ENCODE measurements around the gene PRPF8. TPM values are rescaled to one million over a fixed set of nuclear protein-coding genes. Genes with fewer than 3 reads are reported as not detected.
A peak's percentile ranks its signal among the peaks of the same experiment; 100 is the strongest.

Gene PRPF8
- total and polyA plus RNA-seq, 2 experiments from 2014 or later, result 178 to 246 TPM

- H3K4me1 Mint-ChIP-seq, result peaks cover 24% of the 10 kb centered on the region
- no peaks in the 10 kb centered on the region; the same call in 2 of the 3 replicates for H3K36me3 Mint-ChIP-seq (ENCODE audit: low read depth)
- Histone ChIP-seq H3F3A (replicated peaks; ENCODE audit: low read depth) (0 out of 2 replicates have a peak, but pooled peaks cover 13% of the 10 kb centered on the region), H3K27me3 (ENCODE audit: insufficient read depth) (peaks cover 8% of the 10 kb centered on the region; the same call in 1 of the 2 replicates), H3K4me2 (peak overlapping the region; percentile 98), H3K4me1 (ENCODE audit: insufficient read depth) (no peaks in the 10 kb centered on the region; the same call in 1 of the 2 replicates), H3K4me3 (peak overlapping the region; percentile 86), H3K9me2 (ENCODE audit: insufficient read depth) (no peaks in the 10 kb centered on the region), H3K27ac (ENCODE audit: low read depth) (no peak overlapping the region), H3K79me2 (replicated peaks; ENCODE audit: insufficient read depth) (no peaks in the 10 kb centered on the region), H4K20me1 (replicated peaks; ENCODE audit: insufficient read depth) (no peaks in the 10 kb centered on the region), H2AFZ (peak overlapping the region; percentile 94), H3K36me3 (ENCODE audit: insufficient read depth) (no peaks in the 10 kb centered on the region)
- no peak for TF ChIP-seq ZNF462 (CRISPR knock-in tag; IDR thresholded peaks at IDR 0.05)
- no peak for TF ChIP-seq ETS1 (IDR thresholded peaks at IDR 0.05)
- no peak for TF ChIP-seq EZH2 (IDR thresholded peaks at IDR 0.05; ENCODE audit: low read depth, unreplicated experiment)
- 0 out of 2 replicates have a peak, but pooled peaks have one; percentile 13 for TF ChIP-seq ZNF331 (CRISPR knock-in tag; IDR thresholded peaks at IDR 0.05; ENCODE audit: low read depth)
- TF ChIP-seq POLR2AphosphoS5 (IDR thresholded peaks at IDR 0.05; ENCODE audit: low read depth), result no peak
- TF ChIP-seq CTCF (conservative IDR thresholded peaks at IDR 0.05; ENCODE audit: low read depth in 2 of 2), result peak; percentile 66 to 85
- peaks cover 2% of the 10 kb centered on the region; the same call in 2 of the 3 replicates for H3K9me3 Mint-ChIP-seq
- peak; percentile 85 for DNase-seq (ENCODE audit: low spot score)
- peak; percentile 11 for ATAC-seq
- H3K27me3 Mint-ChIP-seq (ENCODE audit: insufficient read depth, low read depth, poor library complexity), result peaks cover 17% of the 10 kb centered on the region
- H3K4me3 Mint-ChIP-seq, result peak overlapping the region; percentile 66
- no peak overlapping the region for H3K27ac Mint-ChIP-seq
Measured at GRCh38 chr17:1629504-1630310, 55.0 kb downstream of the PRPF8 start.
